ENCODE results near the gene CFDP1.

GRCh38 chr16:75252946-75253911 is 180.1 kb downstream of the CFDP1 start:
- TF ChIP-seq CTCF (IDR thresholded peaks at IDR 0.05) (no peak), POLR2A (IDR thresholded peaks at IDR 0.05) (no peak), EP300 (IDR thresholded peaks at IDR 0.05) (no peak), POLR2AphosphoS5 (IDR thresholded peaks at IDR 0.05) (no peak)

Measured in upper lobe of left lung (tissue), 4 donors.